LNCAP (cell line): ENCODE data around the gene CREB3L2.

Experiments
- CTCF ChIP-seq: fragments of 450-650 bp; IDR thresholded peaks from 2 replicates; pipeline ENCODE4 v1.5.1; 2017; ENCODE audit warnings: mild to moderate bottlenecking

CREB3L2 gene

GRCh38 chr7:137860542-137860941, 141.3 kb downstream of the CREB3L2 start:
- TF ChIP-seq CTCF, result no peak

- no peak for TF ChIP-seq CTCF
Measured at GRCh38 chr7:137853053-137853452, 148.8 kb downstream of the CREB3L2 start.

DNA sequence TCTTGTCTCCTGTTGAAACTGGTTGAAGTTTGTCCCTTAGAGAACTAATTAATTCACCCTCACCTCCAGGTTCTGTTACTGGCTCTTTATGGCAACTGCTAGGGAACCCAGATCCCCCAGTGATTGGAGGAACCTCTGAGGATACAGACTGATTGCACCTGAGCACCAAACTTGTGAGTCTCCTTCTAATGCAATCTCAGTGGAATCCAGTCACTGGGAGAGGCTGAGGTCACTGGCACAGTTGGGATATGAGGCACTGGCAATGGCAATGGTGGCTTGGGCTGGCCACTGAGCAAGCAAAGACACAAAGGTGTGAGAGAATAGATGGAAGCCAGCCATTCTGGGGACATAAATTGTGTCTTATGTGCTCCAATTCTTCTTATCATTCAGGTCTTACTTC, 149.8 kb downstream of the CREB3L2 start:
- TF ChIP-seq CTCF, result no peak

DNA sequence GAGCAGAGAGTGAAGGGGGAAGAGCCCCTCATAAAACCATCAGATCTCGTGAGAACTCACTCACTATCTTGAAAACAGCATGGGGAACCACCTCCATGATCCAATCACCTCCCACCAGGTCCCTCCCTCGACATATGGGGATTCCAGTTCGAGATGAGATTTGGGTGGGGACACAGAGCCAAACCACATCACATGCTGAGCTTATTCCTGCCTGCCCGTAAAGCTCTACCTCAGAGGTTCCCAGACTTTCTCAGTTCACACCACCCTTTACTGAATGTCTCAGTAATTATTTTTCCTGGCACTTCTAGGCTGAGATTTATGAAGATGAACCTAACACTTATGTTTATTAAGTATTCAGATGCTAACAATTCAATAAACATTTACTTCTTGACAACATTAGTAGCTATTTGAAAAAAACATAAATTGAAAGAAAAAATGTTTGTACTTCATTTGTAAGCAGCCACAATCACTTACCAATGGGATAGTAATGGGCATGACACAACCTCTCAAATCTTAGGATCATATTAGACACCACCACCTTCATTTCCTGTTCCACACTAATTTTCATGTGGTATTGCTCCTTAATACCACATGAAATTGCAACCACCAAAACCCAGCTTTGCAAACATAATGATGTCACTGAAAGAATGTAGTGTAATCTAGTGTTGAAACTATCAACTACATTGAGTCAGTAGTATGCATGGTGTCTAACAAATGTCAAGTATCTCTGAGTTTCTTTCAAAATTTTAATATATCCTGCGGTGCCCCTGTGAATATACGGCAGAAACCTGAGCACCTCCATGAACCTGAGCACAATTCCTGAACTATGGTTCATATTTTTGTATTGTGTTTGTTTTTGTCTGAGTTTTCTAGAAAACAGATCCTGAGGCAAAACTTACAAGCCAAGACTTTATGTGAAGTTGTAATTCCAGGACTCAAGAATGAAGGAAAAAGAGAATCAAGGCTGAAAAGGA, 150.6 kb downstream of the CREB3L2 start:
- no peak for TF ChIP-seq CTCF

GRCh38 chr7:137850571-137850970, 151.3 kb downstream of the CREB3L2 start:
- TF ChIP-seq CTCF, result no peak

DNA sequence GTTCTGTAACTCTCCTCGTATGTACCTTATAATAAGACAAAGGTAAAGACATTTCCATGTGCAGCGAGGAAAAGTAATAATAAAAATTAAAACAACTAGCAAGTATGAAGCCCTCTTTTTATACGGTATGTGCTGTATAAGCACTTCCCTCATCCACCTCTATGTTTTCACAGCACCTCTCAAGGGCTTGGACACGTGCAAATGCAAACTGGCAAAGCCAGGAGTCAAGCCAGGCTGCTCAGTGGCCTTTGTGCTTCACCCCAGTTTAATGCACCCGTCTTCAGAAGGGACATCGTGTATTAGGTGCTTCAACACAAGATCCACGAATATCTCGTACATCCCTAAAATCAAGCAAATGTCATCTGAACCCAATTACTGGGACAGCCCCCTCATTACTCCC, 153.8 kb downstream of the CREB3L2 start:
- TF ChIP-seq CTCF, result no peak

- no peak for TF ChIP-seq CTCF
Measured at GRCh38 chr7:137847568-137848050, 154.3 kb downstream of the CREB3L2 start.
